ENCODE data around the gene CHTOP. TPM values are rescaled to one million over a fixed set of nuclear protein-coding genes. Genes with fewer than 3 reads are reported as not detected.
"Not testable (repeated sequence)": the region's sequence is repeated elsewhere in the genome, so short reads cannot be mapped to it uniquely, and the experiment has no call there.

CHTOP gene
- total RNA-seq, 1 donor from 2014 or later = 52.1 TPM

- DNase-seq = no peak
Observed at GRCh38 chr1:153663211-153663610, 29.3 kb downstream of the CHTOP start.

GRCh38 chr1:153667439-153667838, 33.6 kb downstream of the CHTOP start:
- no peak for DNase-seq

GRCh38 chr1:153668672-153669071, 34.8 kb downstream of the CHTOP start:
- DNase-seq = not testable (repeated sequence)

- DNase-seq = no peak
Observed at GRCh38 chr1:153669606-153670005, 35.7 kb downstream of the CHTOP start.

GRCh38 chr1:153670257-153670858, 36.5 kb downstream of the CHTOP start:
- DNase-seq = no peak

- DNase-seq = peak; percentile 99
Observed at GRCh38 chr1:153670859-153671627, 37.2 kb downstream of the CHTOP start, which contains the start of gene ILF2. Gene ILF2, minus strand, starts transcription at chr1:153670993. Its CDS starts 71 bp downstream, at chr1:153670922.

- peak; percentile 61 for DNase-seq
Observed at GRCh38 chr1:153671628-153672353, 37.9 kb downstream of the CHTOP start.

GRCh38 chr1:153673511-153673910, 39.6 kb downstream of the CHTOP start:
- no peak for DNase-seq

GRCh38 chr1:153677718-153678518, 44.1 kb downstream of the CHTOP start:
- peak; percentile 58 for DNase-seq

- peak; percentile 36 for DNase-seq
Observed at GRCh38 chr1:153678519-153679336, 44.9 kb downstream of the CHTOP start, which contains the start of gene NPR1. Gene NPR1, plus strand, starts transcription at chr1:153678688. Its CDS starts 421 bp downstream, at chr1:153679109.

- no peak for DNase-seq
Observed at GRCh38 chr1:153679337-153680119, 45.7 kb downstream of the CHTOP start.

GRCh38 chr1:153680120-153680403, 46.2 kb downstream of the CHTOP start:
- no peak for DNase-seq

- DNase-seq = no peak
Observed at GRCh38 chr1:153682730-153683129, 48.9 kb downstream of the CHTOP start.

GRCh38 chr1:153683854-153684253, 50.0 kb downstream of the CHTOP start:
- DNase-seq = no peak

- no peak for DNase-seq
Observed at GRCh38 chr1:153684892-153685291, 51.0 kb downstream of the CHTOP start.

GRCh38 chr1:153685544-153686340, 51.9 kb downstream of the CHTOP start:
- no peak for DNase-seq

GRCh38 chr1:153687346-153688125, 53.7 kb downstream of the CHTOP start:
- DNase-seq = no peak

- no peak for DNase-seq
Observed at GRCh38 chr1:153688276-153688675, 54.4 kb downstream of the CHTOP start.
